ENCODE results near the gene RAI1.

GRCh38 chr17:17792037-17792550, 110.8 kb downstream of the RAI1 start:
- TF ChIP-seq CTCF (IDR thresholded peaks at IDR 0.05) (no peak), POLR2A (IDR thresholded peaks at IDR 0.05) (no peak)

Measured in esophagus squamous epithelium (tissue), 4 donors.